ENCODE data around the gene STX3.

DNA sequence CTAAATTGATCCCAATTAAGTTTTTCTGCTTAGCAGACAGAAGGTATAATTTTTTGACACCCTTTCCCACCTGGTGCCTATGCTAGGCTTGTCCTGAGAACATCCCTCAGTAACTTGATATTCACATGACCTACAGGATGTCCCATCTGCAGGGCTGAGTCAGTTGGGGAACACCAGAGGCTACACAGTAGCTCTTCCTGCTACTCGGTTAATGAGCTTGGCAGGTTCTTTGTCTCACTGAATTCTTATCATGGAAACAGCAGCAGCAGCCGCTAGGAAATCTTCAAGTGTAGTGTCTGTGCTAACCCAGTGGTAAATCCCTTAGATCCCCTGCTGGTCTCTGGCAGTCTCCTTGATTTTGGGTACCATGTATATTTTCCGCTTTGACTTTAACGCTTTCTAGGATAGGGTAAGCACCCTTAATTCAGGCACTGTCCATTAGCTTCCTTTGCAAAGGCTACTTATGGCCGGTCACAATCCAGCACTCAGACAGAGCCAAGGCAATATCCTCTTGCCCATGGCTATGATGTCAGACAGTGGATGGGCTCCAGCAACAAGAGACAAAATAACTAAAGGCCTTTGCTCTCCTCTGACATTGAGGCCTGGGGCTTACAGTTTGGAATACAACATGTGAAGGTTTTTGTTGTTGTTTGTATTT is 46.9 kb downstream of the STX3 start:
- TF ChIP-seq ZNF274 (IDR thresholded peaks at IDR 0.05; ENCODE audit: low read depth, low read length) (no peak), SUZ12 (IDR thresholded peaks at IDR 0.05; ENCODE audit: extremely low read depth, insufficient read depth, insufficient read length) (no peak)
